ENCODE results near the gene GPANK1. TPM values are rescaled to one million over a fixed set of nuclear protein-coding genes. Genes with fewer than 3 reads are reported as not detected.
A peak's percentile ranks its signal among the peaks of the same experiment; 100 is the strongest.

GPANK1 gene
- total RNA-seq, 1 donor from 2014 or later = 13.6 TPM

GRCh38 chr6:31692886-31693285, 28.1 kb upstream of the GPANK1 start:
- intact Hi-C loops (cut with DNase I) = no loop called here
- DNase-seq (ENCODE audit: low spot score) = no peak

GRCh38 chr6:31692353-31692752, 27.6 kb upstream of the GPANK1 start:
- intact Hi-C loops (cut with DNase I) = no loop called here
- DNase-seq (ENCODE audit: low spot score) = no peak

GRCh38 chr6:31691564-31692108, 26.8 kb upstream of the GPANK1 start:
- intact Hi-C loops (cut with DNase I) = no loop called here
- no peak for DNase-seq (ENCODE audit: low spot score)

- no peak for DNase-seq (ENCODE audit: low spot score)
- intact Hi-C loops (cut with DNase I) = no loop called here
Measured at GRCh38 chr6:31691078-31691463, 26.3 kb upstream of the GPANK1 start.

GRCh38 chr6:31690231-31691077, 25.7 kb upstream of the GPANK1 start:
- no peak for DNase-seq (ENCODE audit: low spot score)
- intact Hi-C loops (cut with DNase I) = no loop called here

- intact Hi-C loops (cut with DNase I) = loop anchor here (10.0 kb wide), 1 partner anchor 175 kb away; the partner anchor contains the start of gene NEU1
- DNase-seq (ENCODE audit: low spot score) = no peak
Measured at GRCh38 chr6:31689249-31690110, 24.7 kb upstream of the GPANK1 start.

GRCh38 chr6:31687860-31688693, 23.3 kb upstream of the GPANK1 start:
- intact Hi-C loops (cut with DNase I) = loop anchor here (10.0 kb wide), 1 partner anchor 177 kb away; the partner anchor contains the start of gene NEU1
- no peak for DNase-seq (ENCODE audit: low spot score)

GRCh38 chr6:31687321-31687720, 22.5 kb upstream of the GPANK1 start:
- DNase-seq (ENCODE audit: low spot score) = no peak
- intact Hi-C loops (cut with DNase I) = loop anchor here (10.0 kb wide), 1 partner anchor 177 kb away; the partner anchor contains the start of gene NEU1

- no peak for DNase-seq (ENCODE audit: low spot score)
- intact Hi-C loops (cut with DNase I) = loop anchor here (10.0 kb wide), 1 partner anchor 178 kb away; the partner anchor contains the start of gene NEU1
Measured at GRCh38 chr6:31686483-31686882, 21.7 kb upstream of the GPANK1 start.

GRCh38 chr6:31683591-31683990, 18.8 kb upstream of the GPANK1 start:
- no peak for DNase-seq (ENCODE audit: low spot score)
- intact Hi-C loops (cut with DNase I) = loop anchor here (5.0 to 10.0 kb wide), 3 partner anchors 181 to 269 kb away; partner anchors contain the start of genes EHMT2 and NEU1

GRCh38 chr6:31681135-31681671, 16.4 kb upstream of the GPANK1 start:
- DNase-seq (ENCODE audit: low spot score) = no peak
- intact Hi-C loops (cut with DNase I) = loop anchor here (2.0 to 10.0 kb wide), 5 partner anchors 86 to 271 kb away; partner anchors contain the start of genes EHMT2 and NEU1

GRCh38 chr6:31680226-31681134, 15.7 kb upstream of the GPANK1 start, which contains the start of gene LY6G5C:
Gene LY6G5C, minus strand, starts transcription at chr6:31681067. Its CDS starts 694 bp downstream, at chr6:31680373.
- peak; percentile 93 for DNase-seq (ENCODE audit: low spot score)
- intact Hi-C loops (cut with DNase I) = loop anchor here (2.0 to 10.0 kb wide), 5 partner anchors 86 to 272 kb away; partner anchors contain the start of genes EHMT2 and NEU1

GRCh38 chr6:31677955-31678354, 13.2 kb upstream of the GPANK1 start:
- no peak for DNase-seq (ENCODE audit: low spot score)
- intact Hi-C loops (cut with DNase I) = no loop called here

- intact Hi-C loops (cut with DNase I) = no loop called here
- DNase-seq (ENCODE audit: low spot score) = no peak
Measured at GRCh38 chr6:31676904-31677303, 12.1 kb upstream of the GPANK1 start.

GRCh38 chr6:31676322-31676903, 11.6 kb upstream of the GPANK1 start:
- intact Hi-C loops (cut with DNase I) = no loop called here
- DNase-seq (ENCODE audit: low spot score) = no peak

GRCh38 chr6:31669676-31670075, 4.9 kb upstream of the GPANK1 start, which contains the start of gene LY6G5B:
Gene LY6G5B, plus strand, starts transcription at chr6:31669976. Its CDS starts 975 bp downstream, at chr6:31670951.
- intact Hi-C loops (cut with DNase I) = no loop called here

More at GRCh38 chr6:31669676-31670075, 4.9 kb upstream of the GPANK1 start, which contains the start of gene LY6G5B:
- DNase-seq (ENCODE audit: low spot score) = no peak
